Sigmoid colon (tissue), 4 donors: ENCODE measurements around the gene LSR.

ENCODE experiments used
- EP300 ChIP-seq, 4 donors: sonication (generic); formaldehyde crosslinking; IDR thresholded peaks; one replicate each; pipeline ENCODE4 v1.6.1; 2017; ENCODE audit warnings: antibody characterized with exemption in 4 of 4
- POLR2A ChIP-seq, 2 donors: fragments of 450-650 bp; IDR thresholded peaks; one replicate each; pipeline ENCODE4 v1.6.1; 2016; ENCODE audit warnings: antibody characterized with exemption in 2 of 2, mild to moderate bottlenecking in 2 of 2, moderate library complexity in 2 of 2
- POLR2AphosphoS5 ChIP-seq, 4 donors: sonication (generic); formaldehyde crosslinking; IDR thresholded peaks; one replicate each; pipeline ENCODE4 v1.6.1; 2017; ENCODE audit warnings: antibody characterized with exemption in 4 of 4
- TF ChIP-seq, protein P1 (sequence below), 4 experiments: fragments of 450-650 bp in 3 of 4; fragments of 200-600 bp in 1 of 4; IDR thresholded peaks; one replicate each; pipeline ENCODE4 v1.5.1; 2016 to 2019; ENCODE audit warnings: antibody characterized with exemption in 4 of 4, mild to moderate bottlenecking in 3 of 4, moderate library complexity in 2 of 4

DNA sequence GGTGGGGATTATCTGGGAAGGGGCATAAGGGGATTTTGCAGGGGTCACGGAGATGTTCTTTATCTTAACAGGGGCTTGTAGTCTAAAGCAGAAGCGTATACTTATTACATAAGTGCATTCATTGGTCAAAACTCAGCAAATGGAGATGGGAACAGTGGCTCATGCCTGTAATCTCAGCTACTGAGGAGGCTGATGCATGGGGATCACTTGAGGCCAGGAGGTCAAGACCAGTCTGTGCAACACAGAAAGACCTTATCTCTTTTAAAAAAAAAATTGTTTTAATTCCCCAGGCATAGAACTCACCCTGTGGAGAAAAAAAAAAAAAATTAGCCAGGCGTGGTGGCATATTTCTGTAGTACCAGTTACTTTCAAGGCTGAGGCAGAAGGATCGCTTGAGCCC lies 39.2 kb upstream of the LSR start:
- TF ChIP-seq, protein P1, sequence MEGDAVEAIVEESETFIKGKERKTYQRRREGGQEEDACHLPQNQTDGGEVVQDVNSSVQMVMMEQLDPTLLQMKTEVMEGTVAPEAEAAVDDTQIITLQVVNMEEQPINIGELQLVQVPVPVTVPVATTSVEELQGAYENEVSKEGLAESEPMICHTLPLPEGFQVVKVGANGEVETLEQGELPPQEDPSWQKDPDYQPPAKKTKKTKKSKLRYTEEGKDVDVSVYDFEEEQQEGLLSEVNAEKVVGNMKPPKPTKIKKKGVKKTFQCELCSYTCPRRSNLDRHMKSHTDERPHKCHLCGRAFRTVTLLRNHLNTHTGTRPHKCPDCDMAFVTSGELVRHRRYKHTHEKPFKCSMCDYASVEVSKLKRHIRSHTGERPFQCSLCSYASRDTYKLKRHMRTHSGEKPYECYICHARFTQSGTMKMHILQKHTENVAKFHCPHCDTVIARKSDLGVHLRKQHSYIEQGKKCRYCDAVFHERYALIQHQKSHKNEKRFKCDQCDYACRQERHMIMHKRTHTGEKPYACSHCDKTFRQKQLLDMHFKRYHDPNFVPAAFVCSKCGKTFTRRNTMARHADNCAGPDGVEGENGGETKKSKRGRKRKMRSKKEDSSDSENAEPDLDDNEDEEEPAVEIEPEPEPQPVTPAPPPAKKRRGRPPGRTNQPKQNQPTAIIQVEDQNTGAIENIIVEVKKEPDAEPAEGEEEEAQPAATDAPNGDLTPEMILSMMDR (IDR thresholded peaks at IDR 0.05), result no peak
- TF ChIP-seq POLR2A (IDR thresholded peaks at IDR 0.05) (no peak), EP300 (IDR thresholded peaks at IDR 0.05) (no peak), POLR2AphosphoS5 (IDR thresholded peaks at IDR 0.05) (no peak)
